A673 (cell line): ENCODE measurements around the gene CCDC15.

ENCODE experiments used
- CTCF ChIP-seq: fragments of 300-800, 200-600 bp; sonication (generic); conservative IDR thresholded peaks from 2 replicates; pipeline ENCODE4 v1.5.1; 2017; ENCODE audit warnings: low read depth, mild to moderate bottlenecking, antibody characterized with exemption, low read length, moderate library complexity, mixed read lengths
- EZH2 ChIP-seq: fragments of 200-600 bp; sonication (generic); IDR thresholded peaks from 2 replicates; pipeline ENCODE4 v1.6.1; 2017; ENCODE audit warnings: borderline replicate concordance, low read depth, mild to moderate bottlenecking, mixed read lengths, antibody characterized with exemption, low read length; ENCODE audit not compliant: poor library complexity, severe bottlenecking

GRCh38 chr11:125079151-125079877, 125.3 kb downstream of the CCDC15 start:
- TF ChIP-seq CTCF (no peak), EZH2 (no peak)
